A549 treated with AZD9567 at 1 μM for 4 hours (cell line): Measurements from ENCODE around the gene DPYSL5. TPM values are rescaled to one million over a fixed set of nuclear protein-coding genes. Genes with fewer than 3 reads are reported as not detected.

Experiments used
- total RNA-seq: library from RNA; stranded (reverse); fragments of 200-300 nt; extraction: Qiagen RNA extraction; gene quantifications from 5 replicates; pipeline ENCODE4 v1.2.3, GENCODE V29; 2022; ENCODE audit not compliant: insufficient read depth

DPYSL5 gene, protein sequence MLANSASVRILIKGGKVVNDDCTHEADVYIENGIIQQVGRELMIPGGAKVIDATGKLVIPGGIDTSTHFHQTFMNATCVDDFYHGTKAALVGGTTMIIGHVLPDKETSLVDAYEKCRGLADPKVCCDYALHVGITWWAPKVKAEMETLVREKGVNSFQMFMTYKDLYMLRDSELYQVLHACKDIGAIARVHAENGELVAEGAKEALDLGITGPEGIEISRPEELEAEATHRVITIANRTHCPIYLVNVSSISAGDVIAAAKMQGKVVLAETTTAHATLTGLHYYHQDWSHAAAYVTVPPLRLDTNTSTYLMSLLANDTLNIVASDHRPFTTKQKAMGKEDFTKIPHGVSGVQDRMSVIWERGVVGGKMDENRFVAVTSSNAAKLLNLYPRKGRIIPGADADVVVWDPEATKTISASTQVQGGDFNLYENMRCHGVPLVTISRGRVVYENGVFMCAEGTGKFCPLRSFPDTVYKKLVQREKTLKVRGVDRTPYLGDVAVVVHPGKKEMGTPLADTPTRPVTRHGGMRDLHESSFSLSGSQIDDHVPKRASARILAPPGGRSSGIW
- total RNA-seq: 4.3 to 6.1 TPM (median 5.1 TPM) in 5 replicates

GRCh38 chr2:26847655-26848335 lies at the start of gene DPYSL5:
DPYSL5 (plus strand) TSS chr2:26848132; CDS start chr2:26898500, 50,368 bp downstream.

DNA sequence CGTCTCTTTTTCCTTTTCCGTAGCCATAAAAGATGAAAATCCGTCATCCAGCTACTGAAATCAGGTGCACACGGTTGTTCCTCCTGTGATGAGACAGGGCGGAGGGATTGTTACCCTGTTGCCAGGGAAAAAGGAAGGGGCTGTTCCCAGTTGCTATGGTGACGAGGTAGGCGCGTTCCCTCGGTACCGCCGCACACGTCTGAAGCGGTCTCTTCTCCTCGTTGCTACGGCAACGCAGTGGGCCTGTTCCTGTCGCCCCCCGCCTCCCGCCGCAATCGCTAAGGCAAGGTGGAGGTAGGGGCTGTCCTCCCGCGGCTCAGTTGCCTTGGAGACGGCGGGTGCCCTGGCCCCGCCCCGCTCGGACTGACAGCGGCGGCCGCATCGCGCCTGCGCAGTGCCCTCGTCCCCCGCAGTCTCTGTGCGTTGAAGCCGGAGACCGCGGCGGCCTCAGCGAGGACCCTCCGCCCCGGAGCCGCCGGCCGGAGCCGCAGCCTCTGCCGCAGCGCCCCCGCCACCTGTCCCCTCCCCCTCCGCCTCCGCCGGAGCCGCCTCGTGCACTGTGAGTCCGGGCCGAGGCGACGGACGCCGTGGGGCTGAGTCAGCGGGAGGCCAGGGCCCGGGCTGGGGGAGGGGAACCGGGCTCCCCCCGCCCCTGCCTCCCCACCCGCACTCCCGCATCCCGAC lies 122.5 kb downstream of the DPYSL5 start, which contains the start of gene MAPRE3:
Gene MAPRE3 (plus strand): TSS at position 394 of the 684 bp plus-strand sequence. CDS start 51,582 bp downstream, outside the sequence.

Other genes starting within 250 kb of the DPYSL5 start
- 0.21 to 0.48 TPM (median 0.29 TPM) in 4 of 5 replicates, not detected in the other for gene CIB4, start 206.8 kb upstream of the DPYSL5 start, total RNA-seq
- gene KCNK3, start 155.4 kb upstream of the DPYSL5 start, total RNA-seq: 0.48 to 0.75 TPM (median 0.54 TPM) in 5 replicates
- gene SLC35F6, start 83.8 kb upstream of the DPYSL5 start, total RNA-seq: 29.6 to 47.4 TPM (median 32.2 TPM) in 5 replicates
- 39.2 to 53.8 TPM (median 50.5 TPM) in 5 replicates for gene CENPA, start 62.1 kb upstream of the DPYSL5 start, total RNA-seq
- gene MAPRE3, start 122.5 kb downstream of the DPYSL5 start, total RNA-seq: 11.0 to 12.0 TPM (median 11.8 TPM) in 5 replicates
- gene TMEM214, start 184.8 kb downstream of the DPYSL5 start, total RNA-seq: 64.9 to 70.0 TPM (median 66.6 TPM) in 5 replicates
- 25.3 to 37.3 TPM (median 27.1 TPM) in 5 replicates for gene AGBL5, start 203.5 kb downstream of the DPYSL5 start, total RNA-seq
- gene OST4, start 223.5 kb downstream of the DPYSL5 start, total RNA-seq: 534 to 634 TPM (median 555 TPM) in 5 replicates
- gene EMILIN1, start 230.5 kb downstream of the DPYSL5 start, total RNA-seq: 0.35 to 0.57 TPM (median 0.46 TPM) in 4 of 5 replicates, not detected in the other
- gene KHK, start 238.6 kb downstream of the DPYSL5 start, total RNA-seq: 8.2 to 11.8 TPM (median 10.4 TPM) in 5 replicates